HG03097 (cell line): ENCODE results near the gene NAV2.

ENCODE experiments used
- ATAC-seq: cut with Tn5 transposase; IDR thresholded peaks from one replicate; pipeline ENCODE4 v1.9.1; 2021; ENCODE audit not compliant: unreplicated experiment, low FRiP score

NAV2 gene

DNA sequence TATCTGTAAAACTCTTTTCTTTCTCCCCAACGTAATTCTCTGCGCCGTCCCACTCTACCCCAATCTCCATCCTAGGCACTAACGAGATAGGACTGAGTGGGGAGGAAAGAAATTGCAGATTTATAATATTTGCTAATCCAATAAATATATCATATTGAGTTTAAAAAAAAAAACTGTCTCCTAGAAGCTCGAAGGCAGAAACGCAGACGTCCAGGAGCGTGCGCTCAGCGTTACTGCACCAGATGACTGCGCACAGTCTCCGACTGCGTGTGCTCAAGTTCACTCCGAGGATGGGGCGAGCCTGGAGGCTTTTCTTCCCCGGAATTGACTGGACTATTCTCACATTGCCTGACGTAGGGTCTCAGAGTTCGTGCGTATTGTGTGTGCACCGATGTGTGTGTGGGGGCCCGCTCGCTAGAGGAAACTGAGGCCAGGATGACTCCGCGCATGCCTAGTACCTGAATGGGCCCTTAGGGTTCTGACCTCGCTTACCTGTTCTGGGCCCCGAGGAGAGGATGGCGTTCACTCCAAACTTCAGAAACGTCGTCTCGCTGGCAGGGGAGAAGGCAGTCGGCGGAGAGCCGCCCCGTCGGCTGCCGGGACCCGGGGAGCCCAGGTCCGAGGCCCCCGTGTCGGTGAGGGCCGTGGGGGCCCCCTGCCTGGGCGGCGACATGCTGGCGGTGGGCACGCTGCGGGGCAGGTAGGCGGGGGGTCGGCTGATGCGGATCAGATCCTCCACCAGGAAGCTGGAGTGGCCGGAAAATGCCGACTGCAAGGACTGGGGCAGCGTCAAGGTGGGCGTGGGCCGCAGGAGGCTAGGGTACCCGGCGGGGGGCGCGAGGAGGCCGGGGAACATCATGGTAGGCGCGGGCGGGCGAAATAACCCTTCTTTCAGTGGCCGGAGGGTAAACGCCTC, 447.1 kb downstream of the NAV2 start:
- ATAC-seq, result no peak

- no peak for ATAC-seq
These were observed 448.0 kb downstream of the NAV2 start, which contains the start of gene DBX1 for GRCh38 chr11:20160425-20161229. Gene DBX1 (minus strand): TSS chr11:20160475. CDS start chr11:20160324, 151 bp downstream.

DNA sequence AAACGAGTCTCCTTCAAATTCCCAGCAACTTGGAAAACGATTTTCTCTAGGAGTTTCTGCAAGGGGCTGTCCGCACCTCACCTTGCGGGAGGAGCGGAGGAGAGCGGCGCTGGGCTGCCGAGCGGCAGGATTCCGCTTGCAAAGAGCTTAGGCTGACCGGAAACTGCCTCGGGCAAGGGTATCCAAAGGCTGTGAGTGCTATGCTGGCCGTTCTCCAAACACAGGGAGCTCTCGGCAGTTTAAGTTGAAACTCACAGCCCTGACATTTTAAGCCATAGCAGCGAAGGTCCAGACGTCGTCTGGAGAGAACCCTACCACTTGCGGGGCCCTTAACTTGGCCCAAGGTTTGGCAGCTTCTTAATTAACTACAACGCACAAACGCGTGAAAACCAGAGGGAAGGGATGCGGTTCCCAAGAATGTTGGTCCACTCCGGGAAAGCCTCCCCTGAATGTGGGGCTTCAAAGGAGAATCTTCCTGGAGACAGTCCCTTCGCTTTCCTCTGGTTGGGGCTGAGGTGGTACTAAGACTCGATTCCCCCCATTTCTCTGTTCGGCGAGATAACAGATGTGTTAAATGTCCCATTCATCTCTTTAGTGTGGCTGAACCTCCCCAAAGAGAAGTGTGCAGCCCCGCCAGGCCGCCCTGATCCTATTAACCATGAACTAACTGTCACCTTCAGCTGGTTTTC, 448.7 kb downstream of the NAV2 start:
- ATAC-seq, result no peak

DNA sequence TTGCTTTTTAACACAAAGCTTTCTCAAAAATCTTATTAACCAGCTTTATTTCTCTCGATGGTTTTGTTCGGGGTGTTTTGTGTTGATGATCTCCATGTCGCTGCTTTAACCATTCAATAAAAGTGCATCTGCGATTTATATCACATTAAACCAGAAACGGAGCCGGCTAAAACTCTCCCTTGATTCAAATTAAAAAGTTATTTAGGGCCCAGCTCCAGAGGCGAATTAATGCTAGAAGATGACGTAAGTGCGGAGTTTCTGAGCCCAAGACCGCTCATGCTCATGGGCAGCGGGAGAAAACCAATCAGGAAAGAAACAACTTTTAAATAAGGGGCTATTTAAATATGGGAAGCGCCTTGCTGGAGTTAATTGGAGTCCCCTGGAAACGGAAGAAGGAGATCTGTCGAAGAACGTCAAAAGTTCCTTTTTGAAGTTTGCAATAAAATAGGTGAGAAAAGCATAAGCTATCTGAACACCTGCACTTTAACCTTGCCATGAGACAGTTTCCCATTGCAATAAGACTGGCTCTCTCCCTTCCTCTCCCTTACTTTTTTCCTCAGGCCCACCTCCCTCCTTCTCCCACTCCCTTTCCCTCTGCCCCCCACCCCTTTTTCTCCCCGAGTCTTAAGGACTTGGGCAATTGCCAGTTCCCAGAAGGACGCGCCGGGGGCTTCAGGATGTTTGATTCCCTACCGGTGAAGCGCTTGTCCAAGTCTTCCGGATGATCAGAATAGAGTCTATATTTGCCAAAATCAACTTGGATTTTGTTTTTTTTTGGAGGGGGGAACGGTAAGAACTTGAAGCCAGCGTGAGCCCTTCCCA, 449.5 kb downstream of the NAV2 start:
- ATAC-seq, result no peak

DNA sequence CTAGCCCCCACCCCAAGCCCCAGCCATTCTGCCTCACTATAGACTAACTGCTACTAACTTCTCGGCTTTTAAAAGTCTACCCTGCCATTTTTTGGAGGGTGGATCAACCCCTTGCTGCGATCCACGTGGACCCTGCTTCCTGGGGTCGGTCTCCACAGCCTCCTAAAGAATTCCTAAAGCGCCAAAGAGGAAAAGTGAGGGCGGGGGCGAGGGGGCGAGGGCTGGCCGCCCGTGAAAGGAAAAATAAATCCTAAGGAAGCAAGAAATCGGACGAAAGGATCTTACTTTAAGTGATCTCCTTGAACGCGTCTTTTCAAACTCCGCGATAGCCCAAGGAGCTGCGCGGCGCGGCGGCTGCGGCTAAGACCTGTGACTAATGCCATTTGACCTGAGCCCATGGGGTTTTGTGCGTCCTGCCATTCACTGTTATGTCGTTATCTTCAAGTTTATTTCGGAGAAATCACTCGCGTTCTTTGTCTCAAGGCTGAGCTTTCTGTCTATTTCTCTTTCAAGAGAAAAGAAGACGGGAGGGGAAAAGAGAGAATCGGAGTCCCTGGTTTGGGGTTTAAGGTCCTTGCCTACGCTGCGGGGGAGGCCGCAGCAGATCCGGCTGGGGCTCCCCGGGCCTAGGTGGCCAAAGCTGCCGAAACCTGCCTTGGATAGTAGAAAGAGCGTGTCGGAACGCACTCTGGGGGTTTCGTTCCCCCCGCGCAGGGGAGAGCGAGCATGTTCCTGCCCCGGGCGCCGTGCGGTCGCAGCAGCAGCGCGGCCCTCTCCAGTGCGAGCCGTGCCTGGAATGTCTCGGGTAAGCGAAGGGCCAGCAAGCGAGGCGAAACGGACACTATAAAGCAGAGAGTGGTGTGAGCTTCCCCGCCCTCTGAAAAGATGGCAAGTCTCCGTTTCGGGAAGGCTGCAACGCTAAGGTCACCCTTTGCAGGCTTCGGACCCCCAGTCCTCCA, 450.5 kb downstream of the NAV2 start:
- no peak for ATAC-seq

DNA sequence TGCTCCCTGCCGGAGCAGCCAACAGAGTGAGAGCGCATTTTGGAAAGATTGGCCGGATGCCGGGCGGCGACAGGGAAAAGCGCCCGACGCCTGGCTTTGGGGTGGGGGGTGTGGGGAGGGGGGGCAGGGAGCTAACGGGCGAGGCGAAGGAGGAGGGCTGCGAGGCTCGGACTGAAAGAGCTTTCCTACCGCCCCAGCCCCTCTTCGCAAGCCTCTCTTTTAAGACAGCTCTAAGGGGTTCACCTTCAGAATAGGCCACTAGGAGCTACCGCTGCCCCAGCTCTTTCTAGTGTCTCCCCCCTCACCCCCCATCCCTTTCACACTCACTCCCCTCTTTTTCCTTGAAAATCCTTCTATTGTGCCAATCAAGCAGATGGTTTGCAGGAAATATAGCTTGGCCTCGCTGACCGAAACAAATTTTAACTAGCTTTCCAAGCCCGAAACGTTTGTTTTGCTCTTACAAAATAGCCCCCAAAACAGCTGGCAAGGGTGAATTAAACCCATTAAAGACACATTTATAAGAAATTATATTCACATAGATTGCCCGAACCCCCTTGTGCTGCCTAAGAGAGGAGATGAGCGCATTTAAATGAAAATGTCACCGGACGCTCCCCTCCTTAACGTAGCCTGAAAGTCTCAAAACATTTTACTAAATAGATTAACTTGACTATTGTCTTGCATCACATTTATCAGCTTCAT, 451.3 kb downstream of the NAV2 start:
- no peak for ATAC-seq
